Measurements from ENCODE around the gene PTPN21.

DNA sequence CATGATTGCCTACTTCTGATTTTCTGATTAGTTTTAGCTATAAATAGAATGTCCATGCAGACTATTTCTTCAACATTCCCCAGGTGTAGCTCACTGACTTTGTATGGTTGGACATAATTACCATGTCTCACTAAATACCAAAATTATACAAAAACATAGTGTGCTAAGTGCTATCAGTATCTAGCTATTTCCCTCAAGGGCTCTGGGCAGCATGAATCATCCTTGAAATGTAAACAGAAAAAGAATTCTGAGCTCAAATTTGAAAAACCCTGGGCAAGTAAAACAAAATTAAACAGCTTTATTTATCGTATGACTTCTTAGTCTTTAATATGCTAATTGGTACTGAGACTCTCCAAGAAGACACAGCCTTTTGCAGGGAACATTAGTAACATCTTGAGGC is 86.4 kb downstream of the PTPN21 start:
- TF ChIP-seq, protein P1, sequence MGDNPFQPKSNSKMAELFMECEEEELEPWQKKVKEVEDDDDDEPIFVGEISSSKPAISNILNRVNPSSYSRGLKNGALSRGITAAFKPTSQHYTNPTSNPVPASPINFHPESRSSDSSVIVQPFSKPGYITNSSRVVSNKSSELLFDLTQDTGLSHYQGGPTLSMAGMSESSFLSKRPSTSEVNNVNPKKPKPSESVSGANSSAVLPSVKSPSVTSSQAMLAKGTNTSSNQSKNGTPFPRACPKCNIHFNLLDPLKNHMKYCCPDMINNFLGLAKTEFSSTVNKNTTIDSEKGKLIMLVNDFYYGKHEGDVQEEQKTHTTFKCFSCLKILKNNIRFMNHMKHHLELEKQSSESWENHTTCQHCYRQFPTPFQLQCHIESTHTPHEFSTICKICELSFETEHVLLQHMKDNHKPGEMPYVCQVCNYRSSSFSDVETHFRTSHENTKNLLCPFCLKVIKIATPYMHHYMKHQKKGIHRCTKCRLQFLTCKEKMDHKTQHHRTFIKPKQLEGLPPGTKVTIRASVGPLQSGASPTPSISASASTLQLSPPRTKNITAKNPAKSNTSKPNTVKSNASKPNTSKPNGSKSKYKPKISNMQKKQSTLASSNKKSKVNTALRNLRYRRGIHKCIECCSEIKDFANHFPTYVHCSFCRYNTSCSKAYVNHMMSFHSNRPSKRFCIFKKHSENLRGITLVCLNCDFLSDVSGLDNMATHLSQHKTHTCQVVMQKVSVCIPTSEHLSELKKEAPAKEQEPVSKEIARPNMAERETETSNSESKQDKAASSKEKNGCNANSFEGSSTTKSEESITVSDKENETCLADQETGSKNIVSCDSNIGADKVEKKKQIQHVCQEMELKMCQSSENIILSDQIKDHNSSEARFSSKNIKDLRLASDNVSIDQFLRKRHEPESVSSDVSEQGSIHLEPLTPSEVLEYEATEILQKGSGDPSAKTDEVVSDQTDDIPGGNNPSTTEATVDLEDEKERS (tag by site-specific recombination; IDR thresholded peaks at IDR 0.05) = no peak
- TF ChIP-seq, protein P2, sequence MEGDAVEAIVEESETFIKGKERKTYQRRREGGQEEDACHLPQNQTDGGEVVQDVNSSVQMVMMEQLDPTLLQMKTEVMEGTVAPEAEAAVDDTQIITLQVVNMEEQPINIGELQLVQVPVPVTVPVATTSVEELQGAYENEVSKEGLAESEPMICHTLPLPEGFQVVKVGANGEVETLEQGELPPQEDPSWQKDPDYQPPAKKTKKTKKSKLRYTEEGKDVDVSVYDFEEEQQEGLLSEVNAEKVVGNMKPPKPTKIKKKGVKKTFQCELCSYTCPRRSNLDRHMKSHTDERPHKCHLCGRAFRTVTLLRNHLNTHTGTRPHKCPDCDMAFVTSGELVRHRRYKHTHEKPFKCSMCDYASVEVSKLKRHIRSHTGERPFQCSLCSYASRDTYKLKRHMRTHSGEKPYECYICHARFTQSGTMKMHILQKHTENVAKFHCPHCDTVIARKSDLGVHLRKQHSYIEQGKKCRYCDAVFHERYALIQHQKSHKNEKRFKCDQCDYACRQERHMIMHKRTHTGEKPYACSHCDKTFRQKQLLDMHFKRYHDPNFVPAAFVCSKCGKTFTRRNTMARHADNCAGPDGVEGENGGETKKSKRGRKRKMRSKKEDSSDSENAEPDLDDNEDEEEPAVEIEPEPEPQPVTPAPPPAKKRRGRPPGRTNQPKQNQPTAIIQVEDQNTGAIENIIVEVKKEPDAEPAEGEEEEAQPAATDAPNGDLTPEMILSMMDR (tag by site-specific recombination; IDR thresholded peaks at IDR 0.05) = no peak
- TF ChIP-seq KLF8 (tag by site-specific recombination; IDR thresholded peaks at IDR 0.05) (no peak), ZNF585B (tag by site-specific recombination; IDR thresholded peaks at IDR 0.05) (no peak), ZNF76 (tag by site-specific recombination; IDR thresholded peaks at IDR 0.05; ENCODE audit: borderline replicate concordance, low read depth) (no peak), ZNF792 (tag by site-specific recombination; IDR thresholded peaks at IDR 0.05) (no peak), ZBTB7A (tag by site-specific recombination; IDR thresholded peaks at IDR 0.05; ENCODE audit: low read depth) (no peak), KLF16 (tag by site-specific recombination; IDR thresholded peaks at IDR 0.05) (no peak)
- TF ChIP-seq, protein P3, sequence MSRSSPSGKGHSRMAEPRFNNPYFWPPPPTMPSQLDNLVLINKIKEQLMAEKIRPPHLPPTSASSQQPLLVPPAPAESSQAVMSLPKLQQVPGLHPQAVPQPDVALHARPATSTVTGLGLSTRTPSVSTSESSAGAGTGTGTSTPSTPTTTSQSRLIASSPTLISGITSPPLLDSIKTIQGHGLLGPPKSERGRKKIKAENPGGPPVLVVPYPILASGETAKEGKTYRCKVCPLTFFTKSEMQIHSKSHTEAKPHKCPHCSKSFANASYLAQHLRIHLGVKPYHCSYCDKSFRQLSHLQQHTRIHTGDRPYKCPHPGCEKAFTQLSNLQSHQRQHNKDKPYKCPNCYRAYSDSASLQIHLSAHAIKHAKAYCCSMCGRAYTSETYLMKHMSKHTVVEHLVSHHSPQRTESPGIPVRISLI (tag by site-specific recombination; IDR thresholded peaks at IDR 0.05) = no peak
- TF ChIP-seq, protein P4, sequence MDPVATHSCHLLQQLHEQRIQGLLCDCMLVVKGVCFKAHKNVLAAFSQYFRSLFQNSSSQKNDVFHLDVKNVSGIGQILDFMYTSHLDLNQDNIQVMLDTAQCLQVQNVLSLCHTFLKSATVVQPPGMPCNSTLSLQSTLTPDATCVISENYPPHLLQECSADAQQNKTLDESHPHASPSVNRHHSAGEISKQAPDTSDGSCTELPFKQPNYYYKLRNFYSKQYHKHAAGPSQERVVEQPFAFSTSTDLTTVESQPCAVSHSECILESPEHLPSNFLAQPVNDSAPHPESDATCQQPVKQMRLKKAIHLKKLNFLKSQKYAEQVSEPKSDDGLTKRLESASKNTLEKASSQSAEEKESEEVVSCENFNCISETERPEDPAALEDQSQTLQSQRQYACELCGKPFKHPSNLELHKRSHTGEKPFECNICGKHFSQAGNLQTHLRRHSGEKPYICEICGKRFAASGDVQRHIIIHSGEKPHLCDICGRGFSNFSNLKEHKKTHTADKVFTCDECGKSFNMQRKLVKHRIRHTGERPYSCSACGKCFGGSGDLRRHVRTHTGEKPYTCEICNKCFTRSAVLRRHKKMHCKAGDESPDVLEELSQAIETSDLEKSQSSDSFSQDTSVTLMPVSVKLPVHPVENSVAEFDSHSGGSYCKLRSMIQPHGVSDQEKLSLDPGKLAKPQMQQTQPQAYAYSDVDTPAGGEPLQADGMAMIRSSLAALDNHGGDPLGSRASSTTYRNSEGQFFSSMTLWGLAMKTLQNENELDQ (tag by site-specific recombination; IDR thresholded peaks at IDR 0.05; ENCODE audit: low read depth) = no peak
- TF ChIP-seq, protein P5, sequence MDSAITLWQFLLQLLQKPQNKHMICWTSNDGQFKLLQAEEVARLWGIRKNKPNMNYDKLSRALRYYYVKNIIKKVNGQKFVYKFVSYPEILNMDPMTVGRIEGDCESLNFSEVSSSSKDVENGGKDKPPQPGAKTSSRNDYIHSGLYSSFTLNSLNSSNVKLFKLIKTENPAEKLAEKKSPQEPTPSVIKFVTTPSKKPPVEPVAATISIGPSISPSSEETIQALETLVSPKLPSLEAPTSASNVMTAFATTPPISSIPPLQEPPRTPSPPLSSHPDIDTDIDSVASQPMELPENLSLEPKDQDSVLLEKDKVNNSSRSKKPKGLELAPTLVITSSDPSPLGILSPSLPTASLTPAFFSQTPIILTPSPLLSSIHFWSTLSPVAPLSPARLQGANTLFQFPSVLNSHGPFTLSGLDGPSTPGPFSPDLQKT (IDR thresholded peaks at IDR 0.05; ENCODE audit: borderline replicate concordance, low read depth, low read length) = no peak
- TF ChIP-seq, protein P6, sequence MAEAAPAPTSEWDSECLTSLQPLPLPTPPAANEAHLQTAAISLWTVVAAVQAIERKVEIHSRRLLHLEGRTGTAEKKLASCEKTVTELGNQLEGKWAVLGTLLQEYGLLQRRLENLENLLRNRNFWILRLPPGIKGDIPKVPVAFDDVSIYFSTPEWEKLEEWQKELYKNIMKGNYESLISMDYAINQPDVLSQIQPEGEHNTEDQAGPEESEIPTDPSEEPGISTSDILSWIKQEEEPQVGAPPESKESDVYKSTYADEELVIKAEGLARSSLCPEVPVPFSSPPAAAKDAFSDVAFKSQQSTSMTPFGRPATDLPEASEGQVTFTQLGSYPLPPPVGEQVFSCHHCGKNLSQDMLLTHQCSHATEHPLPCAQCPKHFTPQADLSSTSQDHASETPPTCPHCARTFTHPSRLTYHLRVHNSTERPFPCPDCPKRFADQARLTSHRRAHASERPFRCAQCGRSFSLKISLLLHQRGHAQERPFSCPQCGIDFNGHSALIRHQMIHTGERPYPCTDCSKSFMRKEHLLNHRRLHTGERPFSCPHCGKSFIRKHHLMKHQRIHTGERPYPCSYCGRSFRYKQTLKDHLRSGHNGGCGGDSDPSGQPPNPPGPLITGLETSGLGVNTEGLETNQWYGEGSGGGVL (tag by site-specific recombination; IDR thresholded peaks at IDR 0.05) = no peak
